Umbilical cord (tissue), 1 donor: ENCODE results near the gene ITGA6. TPM values are rescaled to one million over a fixed set of nuclear protein-coding genes. Genes with fewer than 3 reads are reported as not detected.

Source experiments
- total RNA-seq: library from RNA; depleted of rRNA; stranded (reverse); fragments of >200 nt; gene quantifications from one replicate; pipeline ENCODE4 v1.2.3, GENCODE V29; 2014; ENCODE audit warnings: low replicate concordance; ENCODE audit not compliant: insufficient read depth

Gene ITGA6
- total RNA-seq, 1 donor from 2014 or later = 107 TPM

Other genes with a start within 250 kb of the ITGA6 start
- 29.6 TPM for gene PDK1, start 128.5 kb downstream of the ITGA6 start, total RNA-seq